Adrenal gland (tissue), 19 donors: Measurements from ENCODE around the gene UMOD. TPM values are rescaled to one million over a fixed set of nuclear protein-coding genes. Genes with fewer than 3 reads are reported as not detected.

ENCODE experiments used
- DNase-seq, 7 donors: peaks; one replicate each; pipeline ENCODE4 v3.0.0-alpha.2; 2019 to 2020
- H3K27ac ChIP-seq, 5 donors: fragments of 200-600 bp; sonication (generic) in 4 of 5; 1 replicate in 3 of 5; 2 replicates in 2 of 5; pipeline versions ENCODE4 v1.5.1 to v1.8.0; 2016 to 2020; ENCODE audit warnings: mild to moderate bottlenecking in 1 of 5
- H3K27me3 ChIP-seq: fragments of 200-600 bp; 2 replicates; pipeline ENCODE4 v1.8.0; 2021
- H3K36me3 ChIP-seq, 2 donors: fragments of 200-600 bp; replicated peaks in 1 of 2; 1 replicate in 1 of 2; 2 replicates in 1 of 2; pipeline versions ENCODE4 v1.5.1 to v1.8.0; 2018 to 2022
- H3K4me1 ChIP-seq, 2 donors: fragments of 200-600 bp; replicated peaks in 1 of 2; 1 replicate in 1 of 2; 2 replicates in 1 of 2; pipeline versions ENCODE4 v1.5.1 to v1.8.0; 2018 to 2021
- H3K4me3 ChIP-seq, 4 donors: fragments of 200-600 bp; sonication (generic) in 3 of 4; one replicate each; pipeline ENCODE4 v1.5.1; 2016 to 2018
- H3K9me3 ChIP-seq, 3 donors: fragments of 200-600 bp; sonication (generic) in 1 of 3; replicated peaks in 1 of 3; 1 replicate in 2 of 3; 2 replicates in 1 of 3; pipeline versions ENCODE4 v1.5.1 to v1.8.0; 2016 to 2021
- CTCF ChIP-seq, 6 experiments: fragments of 450-650 bp in 4 of 6; fragments of 200-600 bp in 2 of 6; sonication (generic) in 1 of 6; IDR thresholded peaks; 1 replicate in 5 of 6; 2 replicates in 1 of 6; pipeline versions ENCODE4 v1.5.1 to v1.8.0; 2016 to 2021; ENCODE audit warnings: antibody characterized with exemption in 6 of 6, mild to moderate bottlenecking in 2 of 6, moderate library complexity in 1 of 6
- POLR2A ChIP-seq, 2 donors: fragments of 450-650 bp; IDR thresholded peaks; one replicate each; pipeline ENCODE4 v1.6.1; 2017; ENCODE audit warnings: antibody characterized with exemption in 2 of 2, mild to moderate bottlenecking in 2 of 2, moderate library complexity in 1 of 2
- WGBS, 4 donors: extraction: QIAGEN DNeasy Blood & Tissue Kit in 2 of 4; methylation state at CpG; one replicate each; pipeline versions ENCODE4 v1.1.5 to v1.1.7; 2013 to 2017; 5-methylcytosine and 5-hydroxymethylcytosine counted together
- intact Hi-C, 2 donors: fragments of 100-400 bp; cut with DNase I; formaldehyde crosslinking; loops; one replicate each; pipeline versions ENCODE4 v1.14.1 to v1.15.0; 2022 to 2023
- long read RNA-seq, 10 donors: library from polyadenylated mRNA in 3 of 10; unstranded in 2 of 10; stranded (forward) in 1 of 10; transcript quantifications; one replicate each; pipeline ENCODE4 v2.0.0 and lab custom pipeline, GENCODE V29; 2021 to 2026
- polyA plus RNA-seq, 3 donors: library from polyadenylated mRNA; stranded (reverse); fragments of 200-250 nt in 2 of 3; fragments of 350-450 nt in 1 of 3; fragmentation: Illumina TruSeq in 1 of 3; extraction: RNeasy Lipid Tissue Mini Kit (QIAGEN cat#74804) in 1 of 3; gene quantifications; one replicate each; pipeline ENCODE4 v1.2.3, GENCODE V29; 2013 to 2014
- total RNA-seq, 9 donors: library from RNA; depleted of rRNA in 4 of 9; stranded (reverse); fragments of >200 nt in 4 of 9; fragments of 120-200 nt in 1 of 9; fragmentation: NEBNext Ultra II Directional in 1 of 9; extraction: Animal tissue kit (Norgen Biotek cat#: 25700) in 1 of 9; gene quantifications; one replicate each; pipeline versions ENCODE4 v1.1.0 to v1.2.4, GENCODE V29; 2013 to 2023
- donor health status: healthy with polysubstance abuse.
- donor health status: Bipolar disorder and iron deficiency.
- donor health status: DM: yes; HTN: yes; CAD: no.
- donor health status: DM: no; HTN: no; CAD: no.
- donor health status: DM: no; HTN: no; CAD: no.
- donor health status: DM: yes; HTN: yes; CAD: no.

UMOD gene
- not detected for total RNA-seq
- polyA plus RNA-seq: not detected
- long read RNA-seq, donor 1: 0 reads
- long read RNA-seq, donor 2: 0 reads
- long read RNA-seq, donor 3: 0 reads
- long read RNA-seq, donor 4: 0 reads
- long read RNA-seq, donor 5: 0 reads
- long read RNA-seq, donor 6: 0 reads
- long read RNA-seq, donor 7: 0 reads
- long read RNA-seq, donor 8: 0 reads
- long read RNA-seq, donor 9: 0 reads
- long read RNA-seq, donor 10: 0 reads

- Histone ChIP-seq H3K27me3 (peaks cover 4% of the 10 kb centered on the region), H3K36me3 (no peaks in the 10 kb centered on the region), H3K4me3 (no peak within 1 kb of the TSS), H3K9me3 (no peaks in the 10 kb centered on the region), H3K27ac (no peak within 1 kb of the TSS), H3K4me1 (no peaks in the 10 kb centered on the region)
- WGBS, 4 donors: 61 to 70% (median 69%) methylated on average over 2 of the region's 2 CpGs
- DNase-seq: no peak
- no peak for TF ChIP-seq CTCF (IDR thresholded peaks at IDR 0.05)
- no peak for TF ChIP-seq POLR2A (IDR thresholded peaks at IDR 0.05)
- intact Hi-C loops: no loop called here
These were observed at the start of gene UMOD for GRCh38 chr16:20352615-20353014. Gene UMOD (minus strand): TSS chr16:20352715. CDS start chr16:20350737, 1,978 bp downstream.

- TF ChIP-seq CTCF (IDR thresholded peaks at IDR 0.05) (no peak), POLR2A (IDR thresholded peaks at IDR 0.05) (no peak)
- intact Hi-C loops: no loop called here
- no peak overlapping the region for H3K27ac ChIP-seq
- no peaks in the 10 kb centered on the region for H3K36me3 ChIP-seq
- no peak for DNase-seq
- H3K9me3 ChIP-seq: no peaks in the 10 kb centered on the region
- no peak overlapping the region for H3K4me3 ChIP-seq
- no peaks in the 10 kb centered on the region for H3K27me3 ChIP-seq
- WGBS, 4 donors: 74 to 79% (median 76%) methylated on average over 5 to 8 of the region's 8 CpGs
- no peaks in the 10 kb centered on the region for H3K4me1 ChIP-seq
These were observed 49.0 kb upstream of the UMOD start for GRCh38 chr16:20401475-20402016.

- intact Hi-C loops: no loop called here
- Histone ChIP-seq H3K4me3 (no peak overlapping the region), H3K27ac (no peak overlapping the region), H3K9me3 (no peaks in the 10 kb centered on the region), H3K36me3 (no peaks in the 10 kb centered on the region), H3K27me3 (no peaks in the 10 kb centered on the region), H3K4me1 (no peaks in the 10 kb centered on the region)
- 33 to 45% (median 39%) methylated on average over 2 of the region's 2 CpGs for WGBS, 4 donors
- TF ChIP-seq CTCF (IDR thresholded peaks at IDR 0.05): no peak
- no peak for DNase-seq
These were observed 48.6 kb upstream of the UMOD start for GRCh38 chr16:20401066-20401465.

GRCh38 chr16:20399185-20399584, 46.7 kb upstream of the UMOD start:
- no peak for DNase-seq
- no peak overlapping the region for H3K27ac ChIP-seq
- WGBS, 4 donors: 52 to 74% (median 68%) methylated on average over 4 to 7 of the region's 7 CpGs
- no peaks in the 10 kb centered on the region for H3K36me3 ChIP-seq
- TF ChIP-seq CTCF (IDR thresholded peaks at IDR 0.05) (no peak), POLR2A (IDR thresholded peaks at IDR 0.05) (no peak)
- H3K27me3 ChIP-seq: no peaks in the 10 kb centered on the region
- intact Hi-C loops: no loop called here
- no peaks in the 10 kb centered on the region for H3K9me3 ChIP-seq
- H3K4me3 ChIP-seq: no peak overlapping the region
- no peaks in the 10 kb centered on the region for H3K4me1 ChIP-seq
